Liver (tissue), 9 donors: ENCODE results near the gene SOX6. TPM values are rescaled to one million over a fixed set of nuclear protein-coding genes. Genes with fewer than 3 reads are reported as not detected.

Experiments
- DNase-seq: peaks from one replicate; pipeline ENCODE4 v3.0.0-alpha.2; 2017; ENCODE audit warnings: low spot score
- H3K27ac ChIP-seq, 2 donors: one replicate each; pipeline ENCODE4 v1.7.0; 2013; ENCODE audit warnings: inconsistent platforms in 2 of 2, low read length in 2 of 2, control low read depth in 1 of 2, low read depth in 1 of 2, mild to moderate bottlenecking in 1 of 2
- H3K27me3 ChIP-seq, 4 donors: one replicate each; pipeline versions ENCODE4 v1.6.1 to v1.7.0; 2013; ENCODE audit warnings: low read length in 3 of 4, inconsistent platforms in 1 of 4, mild to moderate bottlenecking in 1 of 4, moderate library complexity in 1 of 4; ENCODE audit not compliant: control insufficient read depth in 4 of 4, insufficient read depth in 4 of 4
- H3K36me3 ChIP-seq, 4 donors: one replicate each; pipeline versions ENCODE4 v1.6.1 to v1.7.0; 2013; ENCODE audit warnings: low read length in 3 of 4, mild to moderate bottlenecking in 3 of 4, low read depth in 1 of 4, moderate library complexity in 1 of 4; ENCODE audit not compliant: control insufficient read depth in 4 of 4, insufficient read depth in 3 of 4
- H3K4me1 ChIP-seq, 4 donors: one replicate each; pipeline versions ENCODE4 v1.6.1 to v1.7.0; 2013; ENCODE audit warnings: low read length in 3 of 4, mild to moderate bottlenecking in 3 of 4, moderate library complexity in 1 of 4; ENCODE audit not compliant: control insufficient read depth in 4 of 4, insufficient read depth in 4 of 4
- H3K4me3 ChIP-seq, 3 donors: one replicate each; pipeline versions ENCODE4 v1.6.1 to v1.7.0; 2013; ENCODE audit warnings: low read length in 3 of 3, control low read depth in 1 of 3, low read depth in 1 of 3, mild to moderate bottlenecking in 1 of 3
- H3K9ac ChIP-seq, 2 donors: one replicate each; pipeline ENCODE4 v1.7.0; 2013; ENCODE audit warnings: low read length in 2 of 2, mild to moderate bottlenecking in 2 of 2, moderate library complexity in 2 of 2, control low read depth in 1 of 2, low read depth in 1 of 2
- H3K9me3 ChIP-seq, 4 donors: one replicate each; pipeline versions ENCODE4 v1.6.1 to v1.7.0; 2013; ENCODE audit warnings: low read length in 3 of 4; ENCODE audit not compliant: control insufficient read depth in 4 of 4
- FOXA2 ChIP-seq: IDR thresholded peaks from 2 replicates; pipeline ENCODE4 v1.6.1; 2016; ENCODE audit warnings: antibody characterized with exemption
- GABPA ChIP-seq, 2 donors: IDR thresholded peaks in 1 of 2; conservative IDR thresholded peaks in 1 of 2; 2 replicates each; pipeline ENCODE4 v1.6.1; 2016; ENCODE audit warnings: antibody characterized with exemption in 2 of 2, mild to moderate bottlenecking in 1 of 2, moderate library complexity in 1 of 2
- HNF4A ChIP-seq, 2 donors: conservative IDR thresholded peaks; 2 replicates each; pipeline ENCODE4 v1.6.1; 2016; ENCODE audit warnings: antibody characterized with exemption in 2 of 2, mild to moderate bottlenecking in 2 of 2
- HNF4G ChIP-seq: IDR thresholded peaks from 2 replicates; pipeline ENCODE4 v1.6.1; 2016; ENCODE audit warnings: antibody characterized with exemption
- NR2F2 ChIP-seq: IDR thresholded peaks from 2 replicates; pipeline ENCODE4 v1.6.1; 2016; ENCODE audit warnings: antibody characterized with exemption
- RAD21 ChIP-seq, 2 donors: IDR thresholded peaks; 2 replicates each; pipeline ENCODE4 v1.6.1; 2016; ENCODE audit warnings: antibody characterized with exemption in 2 of 2, mild to moderate bottlenecking in 2 of 2
- SP1 ChIP-seq: IDR thresholded peaks from 2 replicates; pipeline ENCODE4 v1.6.1; 2018; ENCODE audit warnings: antibody characterized with exemption, mild to moderate bottlenecking
- TAF1 ChIP-seq: conservative IDR thresholded peaks from 2 replicates; pipeline ENCODE4 v1.6.1; 2016; ENCODE audit warnings: antibody characterized with exemption, mild to moderate bottlenecking
- YY1 ChIP-seq: IDR thresholded peaks from 2 replicates; pipeline ENCODE4 v1.6.1; 2016; ENCODE audit warnings: antibody characterized with exemption, mild to moderate bottlenecking
- ZBTB33 ChIP-seq: IDR thresholded peaks from 2 replicates; pipeline ENCODE4 v1.6.1; 2016; ENCODE audit warnings: antibody characterized with exemption
- WGBS: extraction: QIAGEN DNeasy Blood & Tissue Kit; methylation state at CpG from one replicate; pipeline ENCODE4 v1.1.7; 2013; 5-methylcytosine and 5-hydroxymethylcytosine counted together
- polyA plus RNA-seq, 2 donors: library from polyadenylated mRNA; stranded (reverse) in 1 of 2; unstranded in 1 of 2; fragments of 200-250 nt in 1 of 2; fragments of >200 nt in 1 of 2; fragmentation: Nextera tagmentation in 1 of 2; extraction: Ambion mirVana in 1 of 2; gene quantifications; one replicate each; pipeline versions ENCODE4 v1.2.1 to v1.2.3, GENCODE V29; 2013 to 2015
- total RNA-seq, 2 donors: library from RNA; depleted of rRNA; stranded (reverse); fragments of >200 nt; gene quantifications; one replicate each; pipeline ENCODE4 v1.2.3, GENCODE V29; 2014
- TF ChIP-seq, protein P1 (sequence below): fragments of 150-350 bp; IDR thresholded peaks from 2 replicates; pipeline ENCODE4 v1.5.1; 2017; ENCODE audit warnings: improper control_type of control experiment, low read depth, low read length; ENCODE audit not compliant: missing input control
- TF ChIP-seq, protein P2 (sequence below): IDR thresholded peaks from 2 replicates; pipeline ENCODE4 v1.6.1; 2016; ENCODE audit warnings: antibody characterized with exemption, mild to moderate bottlenecking
- donor health status: healthy.
- donor health status: healthy.
- donor health status: healthy.
- donor health status: healthy.
- donor health status: healthy.

The SOX6 gene
- total and polyA plus RNA-seq, 4 donors = 2.4 to 111 (median 14.8) TPM

DNA sequence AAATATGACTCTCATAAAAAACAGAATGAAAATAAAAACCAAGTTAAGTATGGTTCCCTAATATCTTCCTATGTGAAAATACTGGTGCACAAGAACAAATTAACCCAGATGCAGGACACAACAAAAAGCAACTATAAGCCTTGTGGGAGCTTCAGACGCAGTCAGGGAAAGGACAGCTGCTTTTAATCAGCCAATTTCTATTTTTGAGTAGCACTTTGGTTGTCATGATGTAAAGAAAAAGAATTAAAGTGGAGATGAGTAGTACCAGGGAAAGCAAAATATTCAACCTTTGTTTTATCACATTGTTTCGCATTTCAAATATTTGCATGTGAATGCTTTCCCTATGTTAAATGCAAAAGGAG is 339.9 kb downstream of the SOX6 start:
- no peaks in the 10 kb centered on the region for H3K27me3 ChIP-seq
- H3K4me1 ChIP-seq = peaks cover 0 to 2% (median under 1%) of the 10 kb centered on the region in 4 donors
- TF ChIP-seq ZBTB33 = no peak
- no peak for TF ChIP-seq YY1
- TF ChIP-seq GABPA (IDR thresholded peaks at IDR 0.05 in 1 of 2, conservative IDR thresholded peaks at IDR 0.05 in 1 of 2) = no peak
- TF ChIP-seq RAD21 (IDR thresholded peaks at IDR 0.05) = no peak
- TF ChIP-seq, protein P1, sequence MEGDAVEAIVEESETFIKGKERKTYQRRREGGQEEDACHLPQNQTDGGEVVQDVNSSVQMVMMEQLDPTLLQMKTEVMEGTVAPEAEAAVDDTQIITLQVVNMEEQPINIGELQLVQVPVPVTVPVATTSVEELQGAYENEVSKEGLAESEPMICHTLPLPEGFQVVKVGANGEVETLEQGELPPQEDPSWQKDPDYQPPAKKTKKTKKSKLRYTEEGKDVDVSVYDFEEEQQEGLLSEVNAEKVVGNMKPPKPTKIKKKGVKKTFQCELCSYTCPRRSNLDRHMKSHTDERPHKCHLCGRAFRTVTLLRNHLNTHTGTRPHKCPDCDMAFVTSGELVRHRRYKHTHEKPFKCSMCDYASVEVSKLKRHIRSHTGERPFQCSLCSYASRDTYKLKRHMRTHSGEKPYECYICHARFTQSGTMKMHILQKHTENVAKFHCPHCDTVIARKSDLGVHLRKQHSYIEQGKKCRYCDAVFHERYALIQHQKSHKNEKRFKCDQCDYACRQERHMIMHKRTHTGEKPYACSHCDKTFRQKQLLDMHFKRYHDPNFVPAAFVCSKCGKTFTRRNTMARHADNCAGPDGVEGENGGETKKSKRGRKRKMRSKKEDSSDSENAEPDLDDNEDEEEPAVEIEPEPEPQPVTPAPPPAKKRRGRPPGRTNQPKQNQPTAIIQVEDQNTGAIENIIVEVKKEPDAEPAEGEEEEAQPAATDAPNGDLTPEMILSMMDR = no peak
- no peak for TF ChIP-seq NR2F2
- TF ChIP-seq TAF1 = no peak
- TF ChIP-seq FOXA2 = no peak
- TF ChIP-seq, protein P2, sequence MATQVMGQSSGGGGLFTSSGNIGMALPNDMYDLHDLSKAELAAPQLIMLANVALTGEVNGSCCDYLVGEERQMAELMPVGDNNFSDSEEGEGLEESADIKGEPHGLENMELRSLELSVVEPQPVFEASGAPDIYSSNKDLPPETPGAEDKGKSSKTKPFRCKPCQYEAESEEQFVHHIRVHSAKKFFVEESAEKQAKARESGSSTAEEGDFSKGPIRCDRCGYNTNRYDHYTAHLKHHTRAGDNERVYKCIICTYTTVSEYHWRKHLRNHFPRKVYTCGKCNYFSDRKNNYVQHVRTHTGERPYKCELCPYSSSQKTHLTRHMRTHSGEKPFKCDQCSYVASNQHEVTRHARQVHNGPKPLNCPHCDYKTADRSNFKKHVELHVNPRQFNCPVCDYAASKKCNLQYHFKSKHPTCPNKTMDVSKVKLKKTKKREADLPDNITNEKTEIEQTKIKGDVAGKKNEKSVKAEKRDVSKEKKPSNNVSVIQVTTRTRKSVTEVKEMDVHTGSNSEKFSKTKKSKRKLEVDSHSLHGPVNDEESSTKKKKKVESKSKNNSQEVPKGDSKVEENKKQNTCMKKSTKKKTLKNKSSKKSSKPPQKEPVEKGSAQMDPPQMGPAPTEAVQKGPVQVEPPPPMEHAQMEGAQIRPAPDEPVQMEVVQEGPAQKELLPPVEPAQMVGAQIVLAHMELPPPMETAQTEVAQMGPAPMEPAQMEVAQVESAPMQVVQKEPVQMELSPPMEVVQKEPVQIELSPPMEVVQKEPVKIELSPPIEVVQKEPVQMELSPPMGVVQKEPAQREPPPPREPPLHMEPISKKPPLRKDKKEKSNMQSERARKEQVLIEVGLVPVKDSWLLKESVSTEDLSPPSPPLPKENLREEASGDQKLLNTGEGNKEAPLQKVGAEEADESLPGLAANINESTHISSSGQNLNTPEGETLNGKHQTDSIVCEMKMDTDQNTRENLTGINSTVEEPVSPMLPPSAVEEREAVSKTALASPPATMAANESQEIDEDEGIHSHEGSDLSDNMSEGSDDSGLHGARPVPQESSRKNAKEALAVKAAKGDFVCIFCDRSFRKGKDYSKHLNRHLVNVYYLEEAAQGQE = no peak
- no peak for TF ChIP-seq SP1
- no peak for TF ChIP-seq HNF4G
- no peak overlapping the region for H3K9ac ChIP-seq
- H3K4me3 ChIP-seq = no peak overlapping the region
- WGBS = 95% methylated on average over 2 of the region's 2 CpGs
- H3K36me3 ChIP-seq = no peaks in the 10 kb centered on the region
- no peak for DNase-seq
- H3K9me3 ChIP-seq = no peaks in the 10 kb centered on the region
- no peak overlapping the region for H3K27ac ChIP-seq

GRCh38 chr11:16015741-16016467 is 340.4 kb downstream of the SOX6 start:
- Histone ChIP-seq H3K4me3 (no peak overlapping the region), H3K36me3 (no peaks in the 10 kb centered on the region), H3K27ac (no peak overlapping the region), H3K9ac (no peak overlapping the region), H3K27me3 (no peaks in the 10 kb centered on the region), H3K4me1 (peaks cover 0 to 2% (median under 1%) of the 10 kb centered on the region in 4 donors), H3K9me3 (no peaks in the 10 kb centered on the region)
- 89% methylated on average over 5 of the region's 5 CpGs for WGBS
- TF ChIP-seq HNF4A (conservative IDR thresholded peaks at IDR 0.05) = no peak
- no peak for DNase-seq
